HUES64 (cell line): ENCODE measurements around the gene CHCHD10. TPM values are rescaled to one million over a fixed set of nuclear protein-coding genes. Genes with fewer than 3 reads are reported as not detected.

Experiments used
- H3K27ac ChIP-seq: 2 replicates; pipeline ENCODE4 v1.7.0; 2013; ENCODE audit warnings: low read depth, low read length, inconsistent platforms
- H3K27me3 ChIP-seq: 2 replicates; pipeline ENCODE4 v1.6.1; 2013; ENCODE audit warnings: mild to moderate bottlenecking, low read length; ENCODE audit not compliant: insufficient read depth
- H3K36me3 ChIP-seq: 2 replicates; pipeline ENCODE4 v1.6.1; 2013; ENCODE audit warnings: mild to moderate bottlenecking, low read length; ENCODE audit not compliant: insufficient read depth
- H3K4me1 ChIP-seq: 2 replicates; pipeline ENCODE4 v1.6.1; 2013; ENCODE audit warnings: mild to moderate bottlenecking, low read length, moderate library complexity; ENCODE audit not compliant: insufficient read depth
- H3K4me3 ChIP-seq: 2 replicates; pipeline ENCODE4 v1.5.1; 2013; ENCODE audit warnings: mild to moderate bottlenecking, low read length, moderate library complexity
- H3K9ac ChIP-seq: 2 replicates; pipeline ENCODE4 v1.6.1; 2013; ENCODE audit warnings: mild to moderate bottlenecking, low read depth, low read length
- H3K9me3 ChIP-seq: 2 replicates; pipeline ENCODE4 v1.6.1; 2013; ENCODE audit warnings: low read depth, low read length; ENCODE audit not compliant: insufficient read depth
- WGBS: fragments of 150-250, 120-280 bp; methylation state at CpG from one replicate; pipeline ENCODE4 v1.1.7; 2013; ENCODE audit warnings: missing lambda C conversion rate; 5-methylcytosine and 5-hydroxymethylcytosine counted together
- polyA plus RNA-seq, 2 experiments: library from polyadenylated mRNA; stranded (reverse); fragments of 50-300 nt; gene quantifications; one replicate each; pipeline ENCODE4 v1.2.3, GENCODE V29; 2013

The CHCHD10 gene
- 117 TPM for polyA plus RNA-seq (2013, experiment 1 of 2)
- polyA plus RNA-seq (2013, experiment 2 of 2): 145 TPM

DNA sequence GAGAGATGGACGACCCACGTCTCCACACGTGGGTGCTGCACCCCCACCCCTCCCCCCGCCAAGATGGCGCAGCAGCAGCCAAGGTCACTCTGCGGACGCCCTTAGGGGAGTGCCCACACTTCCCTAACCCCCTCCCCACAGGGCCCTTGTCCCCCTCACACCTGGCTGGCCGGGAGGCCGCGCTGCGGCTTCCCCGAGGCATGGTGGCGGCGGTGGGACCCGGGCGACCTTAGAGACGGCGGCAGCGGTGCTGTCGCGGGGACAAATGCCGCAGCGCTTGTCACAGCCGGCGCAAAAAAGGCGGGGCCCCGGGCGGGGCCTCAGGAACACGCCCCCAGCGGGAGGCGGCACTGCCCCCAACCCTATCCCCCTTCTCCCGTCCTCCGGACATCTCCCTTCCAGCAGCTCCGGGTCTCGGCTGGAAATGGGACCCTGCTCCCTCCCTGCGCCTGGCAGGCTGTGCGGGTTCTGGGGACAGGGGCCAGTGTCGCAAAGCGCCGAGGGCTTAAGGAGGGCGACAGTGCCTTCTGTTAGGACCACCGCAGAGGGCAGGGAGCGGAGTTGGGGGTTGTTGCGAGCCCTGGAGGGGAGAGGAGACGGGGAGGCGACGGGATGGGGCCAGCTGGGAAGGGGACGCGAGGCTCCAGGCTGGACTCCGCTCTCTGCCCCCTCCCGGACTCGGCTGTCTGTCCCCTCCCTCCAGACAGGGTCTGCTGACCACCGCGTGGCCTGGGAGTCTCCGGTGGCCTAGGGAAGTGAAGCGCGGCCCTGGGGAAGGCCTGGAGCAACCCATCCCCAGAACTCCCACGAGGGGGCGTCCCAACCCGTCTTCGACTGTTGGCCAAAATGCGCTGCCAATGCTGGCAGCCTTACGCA lies at the start of gene CHCHD10:
Gene CHCHD10 (minus strand): TSS at position 300 of the 876 bp plus-strand sequence. CDS start 98 bp downstream, at position 202.
- under 1% methylated on average over 63 of the region's 63 CpGs for WGBS
- H3K9me3 ChIP-seq: no peaks in the 10 kb centered on the region
- H3K36me3 ChIP-seq: no peaks in the 10 kb centered on the region
- H3K4me3 ChIP-seq: peak within 1 kb of the TSS; percentile 68
- H3K27me3 ChIP-seq: peaks cover 11% of the 10 kb centered on the region
- peak within 1 kb of the TSS; percentile 62; the same call in 1 of the 2 replicates for H3K27ac ChIP-seq
- H3K9ac ChIP-seq: peak within 1 kb of the TSS; percentile 78
- H3K4me1 ChIP-seq: peaks cover 19% of the 10 kb centered on the region

DNA sequence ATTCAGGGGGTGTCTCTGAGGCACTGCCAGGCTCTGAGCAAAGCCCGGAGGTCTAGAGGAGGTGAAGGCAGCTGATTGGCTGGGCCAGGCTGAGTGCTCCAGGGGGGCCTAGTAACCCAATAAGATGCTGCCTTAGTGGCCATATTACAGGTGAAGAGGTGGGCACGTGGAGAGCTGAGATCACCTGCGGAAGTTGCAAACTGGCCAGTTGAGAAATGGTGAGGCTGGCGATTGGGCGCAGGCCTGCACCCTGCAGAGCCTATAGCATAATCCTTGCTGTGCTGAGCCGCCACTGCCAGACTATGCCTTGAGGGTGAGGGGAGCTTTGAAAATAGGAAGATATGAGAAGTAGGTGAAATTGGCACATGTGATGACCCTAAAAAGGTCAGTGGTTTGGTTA lies 49.4 kb upstream of the CHCHD10 start:
- H3K9ac ChIP-seq: no peak overlapping the region
- no peak overlapping the region for H3K4me3 ChIP-seq
- H3K9me3 ChIP-seq: no peaks in the 10 kb centered on the region
- WGBS: 93% methylated on average over 6 of the region's 6 CpGs
- H3K27me3 ChIP-seq: no peaks in the 10 kb centered on the region
- peaks cover 88% of the 10 kb centered on the region for H3K36me3 ChIP-seq
- H3K4me1 ChIP-seq: no peaks in the 10 kb centered on the region
- H3K27ac ChIP-seq: no peak overlapping the region

DNA sequence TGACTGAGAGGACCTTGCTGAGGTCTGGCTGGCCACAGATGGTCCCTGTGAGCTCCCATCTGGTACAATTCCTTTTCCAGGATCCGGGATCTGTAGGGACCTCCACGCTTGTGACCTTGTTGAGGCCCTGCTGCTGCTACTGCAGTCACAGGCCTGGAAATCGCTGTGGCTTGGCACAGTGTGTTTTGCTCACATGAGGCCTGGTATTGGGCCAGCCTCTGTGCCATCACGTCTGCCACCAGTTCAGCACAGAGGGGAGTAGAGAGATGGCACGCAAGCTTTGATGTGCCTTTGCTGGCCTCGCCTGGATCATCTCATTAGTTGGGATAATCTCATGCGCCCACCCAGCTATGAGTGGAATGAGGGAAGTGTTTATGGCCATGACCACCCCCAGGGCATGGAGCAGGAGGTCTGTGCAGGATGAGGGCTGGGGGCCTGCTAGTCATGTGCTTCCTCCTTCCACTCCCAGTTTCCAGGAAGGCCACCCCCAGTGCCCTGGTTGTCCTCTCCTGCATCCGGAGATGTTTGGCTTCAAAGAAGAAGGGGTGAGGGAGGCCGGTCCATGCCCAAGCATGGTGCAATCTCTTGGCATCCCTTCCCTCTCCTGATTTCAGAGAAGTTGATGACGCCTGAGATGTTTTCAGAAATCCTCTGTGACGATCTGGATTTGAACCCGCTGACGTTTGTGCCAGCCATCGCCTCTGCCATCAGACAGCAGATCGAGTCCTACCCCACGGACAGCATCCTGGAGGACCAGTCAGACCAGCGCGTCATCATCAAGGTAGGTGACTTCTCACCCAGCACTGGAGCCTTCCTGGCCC lies 48.6 kb upstream of the CHCHD10 start:
- Histone ChIP-seq H3K27me3 (no peaks in the 10 kb centered on the region), H3K4me3 (no peak overlapping the region), H3K36me3 (peaks cover 89% of the 10 kb centered on the region), H3K9ac (no peak overlapping the region), H3K9me3 (no peaks in the 10 kb centered on the region), H3K4me1 (no peaks in the 10 kb centered on the region), H3K27ac (no peak overlapping the region)
- 91% methylated on average over 18 of the region's 18 CpGs for WGBS

DNA sequence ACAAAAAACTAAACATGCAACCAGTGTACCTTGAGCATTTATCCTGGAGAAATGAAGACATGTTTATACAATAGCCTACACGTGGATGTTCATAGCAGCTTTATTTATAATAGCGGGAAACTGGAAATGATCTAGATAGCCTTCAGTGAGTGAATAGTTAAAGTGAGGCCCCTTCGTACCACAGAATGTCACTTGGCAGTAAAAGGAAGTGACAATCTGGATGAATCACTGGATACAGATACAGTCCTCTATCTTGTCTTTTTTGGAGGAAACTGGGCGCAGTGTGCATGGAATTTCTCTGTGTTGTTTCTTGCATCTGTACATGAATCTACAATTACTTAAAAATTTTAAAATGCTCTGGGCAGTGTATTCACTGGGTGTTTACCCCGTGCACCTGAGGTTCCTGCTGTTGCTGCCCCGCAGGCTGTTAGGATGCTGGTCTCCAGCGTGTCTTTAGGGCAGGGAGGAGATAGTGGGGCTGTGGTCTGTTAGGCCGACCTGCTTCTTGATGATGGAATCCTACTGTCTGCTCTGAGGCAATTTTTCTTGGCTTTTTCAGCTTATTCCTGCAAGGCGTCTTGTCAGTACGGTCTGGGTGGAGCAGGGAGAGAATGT lies 47.9 kb upstream of the CHCHD10 start:
- no peak overlapping the region for H3K9ac ChIP-seq
- H3K4me1 ChIP-seq: no peaks in the 10 kb centered on the region
- H3K36me3 ChIP-seq: peaks cover 88% of the 10 kb centered on the region
- 86% methylated on average over 10 of the region's 10 CpGs for WGBS
- H3K9me3 ChIP-seq: no peaks in the 10 kb centered on the region
- no peaks in the 10 kb centered on the region for H3K27me3 ChIP-seq
- no peak overlapping the region for H3K4me3 ChIP-seq
- no peak overlapping the region for H3K27ac ChIP-seq

DNA sequence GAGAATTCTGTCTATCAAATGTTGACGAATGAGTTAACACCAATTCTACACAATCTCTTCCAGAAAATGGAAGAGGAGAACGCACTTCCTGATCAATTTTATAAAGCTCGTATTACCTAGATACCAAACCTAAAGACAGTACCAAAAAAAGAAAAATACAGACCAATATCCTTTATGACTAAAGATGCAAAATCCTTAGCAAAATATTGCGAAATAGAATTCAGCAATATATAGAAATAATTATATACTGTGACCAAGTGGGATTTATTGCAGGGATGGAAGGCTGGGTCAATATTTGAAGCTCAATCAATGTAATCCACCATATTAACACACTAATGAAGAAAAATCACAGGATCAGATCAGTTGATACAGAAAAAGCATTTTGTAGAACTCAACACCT lies 44.6 kb upstream of the CHCHD10 start:
- Histone ChIP-seq H3K36me3 (peaks cover 64% of the 10 kb centered on the region), H3K4me1 (no peaks in the 10 kb centered on the region), H3K4me3 (no peak overlapping the region), H3K9me3 (no peaks in the 10 kb centered on the region), H3K9ac (no peak overlapping the region), H3K27me3 (no peaks in the 10 kb centered on the region), H3K27ac (no peak overlapping the region)
- 93% methylated on average over 3 of the region's 4 CpGs for WGBS

DNA sequence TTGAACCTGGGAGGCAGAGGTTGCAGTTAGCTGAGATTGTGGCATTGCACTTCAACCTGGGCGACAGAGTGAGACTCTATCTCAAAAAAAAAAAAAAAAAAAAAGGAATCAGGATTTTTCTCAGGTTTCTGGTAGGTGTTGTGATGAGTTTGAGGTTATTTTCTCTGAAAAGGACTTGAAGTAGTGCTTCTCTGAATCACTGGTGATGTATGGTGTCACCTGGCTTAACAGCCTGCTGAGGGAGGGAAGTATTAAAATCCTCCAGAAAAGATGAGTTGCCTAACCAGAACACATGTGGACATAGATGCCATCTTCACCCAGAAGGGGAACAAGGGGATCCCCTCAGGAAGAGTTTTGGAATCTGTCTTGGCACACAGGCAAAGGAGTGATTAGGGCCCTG lies 39.1 kb upstream of the CHCHD10 start:
- no peaks in the 10 kb centered on the region for H3K4me1 ChIP-seq
- 100% methylated on average over 1 of the region's 1 CpG for WGBS

DNA sequence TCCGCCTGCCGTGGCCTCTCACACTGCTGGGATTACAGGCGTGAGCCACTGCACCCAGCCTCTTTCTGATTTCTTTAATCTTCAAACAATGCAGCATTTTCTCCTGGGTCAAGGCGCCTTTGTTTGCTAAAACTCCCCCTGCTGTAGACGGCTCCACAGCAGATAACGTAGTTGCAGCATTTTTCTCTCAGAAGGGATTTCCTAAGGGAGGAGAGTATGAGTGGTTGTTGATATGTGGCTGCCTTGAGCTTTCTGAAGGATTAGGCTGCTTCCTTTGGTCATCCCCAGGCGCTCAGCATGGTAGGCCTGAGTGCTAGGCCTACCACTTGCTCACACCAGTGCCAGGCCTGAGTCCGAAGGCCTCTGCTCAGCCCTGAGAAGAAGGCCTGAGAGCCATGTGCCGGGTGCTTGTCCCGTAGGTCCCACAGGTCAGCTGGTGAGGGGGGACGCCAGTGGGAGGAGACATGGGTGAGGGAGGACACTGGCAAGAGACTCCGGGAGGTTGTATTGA lies 37.1 kb upstream of the CHCHD10 start:
- WGBS: 82% methylated on average over 12 of the region's 12 CpGs
- Histone ChIP-seq H3K4me1 (no peaks in the 10 kb centered on the region), H3K27me3 (no peaks in the 10 kb centered on the region), H3K9me3 (no peaks in the 10 kb centered on the region), H3K4me3 (no peak overlapping the region), H3K9ac (no peak overlapping the region), H3K36me3 (peaks cover 78% of the 10 kb centered on the region), H3K27ac (no peak overlapping the region)

More for the DNA sequence above, 39.1 kb upstream of the CHCHD10 start:
- H3K9ac ChIP-seq: no peak overlapping the region
- no peaks in the 10 kb centered on the region for H3K27me3 ChIP-seq
- H3K27ac ChIP-seq: no peak overlapping the region
- H3K36me3 ChIP-seq: peaks cover 72% of the 10 kb centered on the region
- no peaks in the 10 kb centered on the region for H3K9me3 ChIP-seq
- H3K4me3 ChIP-seq: no peak overlapping the region

DNA sequence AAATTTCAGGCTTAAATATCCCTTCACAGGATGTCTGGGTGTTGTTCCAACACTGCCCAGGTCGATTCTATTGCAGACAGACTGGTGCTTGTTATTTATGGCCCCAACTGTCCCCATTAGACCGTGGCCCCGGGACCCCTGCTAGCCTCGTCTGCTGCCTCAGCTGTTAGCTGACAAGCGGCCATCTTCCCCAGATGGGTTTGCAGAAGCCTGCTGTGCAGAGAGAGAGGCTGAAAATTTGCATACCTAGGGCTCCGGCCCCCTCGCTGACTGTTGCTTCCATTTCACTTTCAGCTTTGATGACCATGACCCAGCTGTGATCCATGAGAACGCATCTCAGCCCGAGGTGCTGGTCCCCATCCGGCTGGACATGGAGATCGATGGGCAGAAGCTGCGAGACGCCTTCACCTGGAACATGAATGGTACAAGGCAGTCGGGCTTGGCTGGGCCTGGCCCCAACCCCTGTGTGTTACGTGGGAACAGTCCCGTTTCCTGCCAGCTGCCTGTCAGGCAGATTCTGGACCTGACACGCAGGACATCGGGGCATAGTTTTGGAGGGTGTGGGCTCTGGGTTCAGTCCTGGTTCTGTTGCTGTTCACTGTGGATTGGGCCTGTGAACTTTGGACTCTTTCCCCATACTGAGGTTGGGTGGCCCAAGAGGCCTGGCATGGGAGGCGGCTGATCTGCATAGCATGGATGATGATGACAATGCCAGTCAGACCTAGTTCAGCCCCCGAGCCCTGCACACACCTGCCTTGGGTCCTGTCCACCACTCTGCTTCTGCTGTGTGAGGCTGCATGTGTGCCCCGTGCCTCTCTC lies 35.4 kb upstream of the CHCHD10 start:
- no peaks in the 10 kb centered on the region for H3K9me3 ChIP-seq
- no peak overlapping the region for H3K9ac ChIP-seq
- no peaks in the 10 kb centered on the region for H3K4me1 ChIP-seq
- 79% methylated on average over 21 of the region's 21 CpGs for WGBS
- no peak overlapping the region for H3K27ac ChIP-seq
- H3K4me3 ChIP-seq: no peak overlapping the region
- H3K27me3 ChIP-seq: no peaks in the 10 kb centered on the region
- H3K36me3 ChIP-seq: peaks cover 85% of the 10 kb centered on the region

DNA sequence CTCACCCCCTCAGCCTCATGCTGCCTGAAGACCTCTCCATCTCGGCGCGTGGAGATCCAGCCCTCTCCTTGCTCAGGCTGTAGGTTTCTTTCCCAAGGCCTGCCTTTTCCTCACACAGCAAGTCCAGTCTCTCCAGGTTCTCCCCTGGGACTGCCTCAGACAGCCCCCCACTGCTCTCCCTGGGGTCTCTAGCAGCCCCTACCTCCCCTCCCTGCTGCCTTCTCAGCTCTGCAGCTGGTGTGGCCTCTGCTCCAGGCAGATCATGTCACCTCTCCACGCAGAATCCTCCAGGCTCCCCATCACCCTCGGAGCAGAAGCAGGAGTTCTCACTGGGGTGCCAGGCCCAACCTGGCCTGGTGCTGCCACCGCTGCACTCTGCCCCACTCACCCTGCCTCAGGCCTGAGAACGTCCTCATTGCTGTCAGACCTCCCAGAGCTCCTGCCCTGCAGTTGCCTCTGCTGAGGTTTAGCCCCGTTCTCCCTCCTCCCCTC lies 34.2 kb upstream of the CHCHD10 start:
- H3K9me3 ChIP-seq: no peaks in the 10 kb centered on the region
- no peaks in the 10 kb centered on the region for H3K4me1 ChIP-seq
- H3K27me3 ChIP-seq: no peaks in the 10 kb centered on the region
- peaks cover 85% of the 10 kb centered on the region for H3K36me3 ChIP-seq
- no peak overlapping the region for H3K4me3 ChIP-seq
- 93% methylated on average over 8 of the region's 8 CpGs for WGBS
- no peak overlapping the region for H3K9ac ChIP-seq
- H3K27ac ChIP-seq: no peak overlapping the region

DNA sequence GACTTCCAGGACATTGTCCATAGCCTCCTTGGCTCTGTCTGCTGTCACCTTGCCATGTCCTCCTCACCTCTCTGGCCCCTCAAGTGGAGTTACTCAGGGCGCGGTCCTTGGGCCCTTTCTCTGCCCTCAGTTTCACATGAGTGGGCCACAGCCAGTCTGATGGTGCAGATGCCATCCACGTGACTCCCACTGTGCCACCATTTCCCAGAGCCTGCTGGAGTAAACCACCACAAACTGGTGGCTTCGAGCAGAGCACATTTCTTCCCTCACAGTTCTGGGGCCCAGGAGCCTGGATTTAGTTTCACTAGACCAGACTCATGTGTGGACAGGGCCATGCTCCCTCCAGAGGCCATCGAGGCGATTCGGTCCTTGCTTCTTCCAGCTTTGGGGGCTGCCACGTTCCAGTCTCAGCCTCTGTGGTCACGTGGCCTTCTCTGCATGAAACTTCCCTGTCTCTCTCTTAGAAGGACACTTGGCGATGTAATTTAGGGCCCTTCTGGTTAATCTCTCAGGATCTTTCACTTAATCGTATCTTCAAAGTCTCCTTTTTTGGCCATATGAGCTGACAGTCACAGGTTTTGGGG lies 33.6 kb upstream of the CHCHD10 start:
- H3K27me3 ChIP-seq: no peaks in the 10 kb centered on the region
- no peaks in the 10 kb centered on the region for H3K9me3 ChIP-seq
- no peak overlapping the region for H3K9ac ChIP-seq
- H3K4me1 ChIP-seq: no peaks in the 10 kb centered on the region
- no peak overlapping the region for H3K27ac ChIP-seq
- H3K36me3 ChIP-seq: peaks cover 84% of the 10 kb centered on the region
- 94% methylated on average over 11 of the region's 11 CpGs for WGBS
- no peak overlapping the region for H3K4me3 ChIP-seq
